Lower leg skin (tissue), 3 donors: ENCODE measurements around the gene LETM1.

Experiments
- POLR2A ChIP-seq, 2 donors: fragments of 450-650 bp; IDR thresholded peaks; one replicate each; pipeline ENCODE4 v1.6.1; 2016 to 2017; ENCODE audit warnings: antibody characterized with exemption in 2 of 2, mild to moderate bottlenecking in 1 of 2, moderate library complexity in 1 of 2
- TF ChIP-seq, protein P1 (sequence below), 3 donors: fragments of 450-650 bp; IDR thresholded peaks; one replicate each; pipeline ENCODE4 v1.5.1; 2016; ENCODE audit warnings: antibody characterized with exemption in 3 of 3, mild to moderate bottlenecking in 3 of 3, moderate library complexity in 2 of 3

DNA sequence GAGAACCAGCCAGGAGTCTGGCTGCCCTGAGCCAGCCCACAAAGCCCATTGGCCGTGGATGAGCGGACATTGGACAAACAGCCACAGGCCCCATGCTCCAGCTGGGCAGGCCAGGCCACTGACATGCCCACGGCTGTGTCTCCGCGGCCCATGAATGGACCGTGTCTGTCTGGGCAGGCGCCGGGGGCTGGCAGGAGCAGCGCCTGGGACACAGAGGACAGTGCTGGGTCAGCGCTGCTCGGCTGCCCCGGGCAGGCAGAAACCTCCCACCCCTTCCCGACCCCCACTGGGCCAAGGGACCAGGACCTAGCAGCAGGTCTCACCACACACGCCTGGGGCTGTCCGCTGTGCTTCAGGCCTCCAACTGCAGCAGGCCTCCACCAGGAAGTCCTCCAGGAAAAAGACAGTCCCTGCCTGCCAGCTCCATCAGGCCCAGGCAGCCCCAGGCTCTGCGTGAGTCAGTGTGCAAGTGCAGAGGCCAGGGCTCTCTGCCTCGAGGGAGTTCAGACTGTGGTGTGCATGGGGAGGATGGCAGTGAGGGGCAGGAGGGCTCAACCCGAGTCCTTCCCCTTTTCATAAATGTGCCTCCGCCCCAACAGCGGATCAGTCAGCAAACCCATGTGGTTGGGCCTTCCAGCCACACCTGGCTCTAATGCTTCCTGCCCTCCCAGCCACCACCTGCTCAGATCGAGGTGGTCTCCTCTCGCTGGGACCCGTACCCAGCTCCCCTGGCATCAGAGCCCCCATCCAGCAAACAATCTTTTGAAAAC is 80.0 kb downstream of the LETM1 start:
- no peak for TF ChIP-seq POLR2A (IDR thresholded peaks at IDR 0.05)
- TF ChIP-seq, protein P1, sequence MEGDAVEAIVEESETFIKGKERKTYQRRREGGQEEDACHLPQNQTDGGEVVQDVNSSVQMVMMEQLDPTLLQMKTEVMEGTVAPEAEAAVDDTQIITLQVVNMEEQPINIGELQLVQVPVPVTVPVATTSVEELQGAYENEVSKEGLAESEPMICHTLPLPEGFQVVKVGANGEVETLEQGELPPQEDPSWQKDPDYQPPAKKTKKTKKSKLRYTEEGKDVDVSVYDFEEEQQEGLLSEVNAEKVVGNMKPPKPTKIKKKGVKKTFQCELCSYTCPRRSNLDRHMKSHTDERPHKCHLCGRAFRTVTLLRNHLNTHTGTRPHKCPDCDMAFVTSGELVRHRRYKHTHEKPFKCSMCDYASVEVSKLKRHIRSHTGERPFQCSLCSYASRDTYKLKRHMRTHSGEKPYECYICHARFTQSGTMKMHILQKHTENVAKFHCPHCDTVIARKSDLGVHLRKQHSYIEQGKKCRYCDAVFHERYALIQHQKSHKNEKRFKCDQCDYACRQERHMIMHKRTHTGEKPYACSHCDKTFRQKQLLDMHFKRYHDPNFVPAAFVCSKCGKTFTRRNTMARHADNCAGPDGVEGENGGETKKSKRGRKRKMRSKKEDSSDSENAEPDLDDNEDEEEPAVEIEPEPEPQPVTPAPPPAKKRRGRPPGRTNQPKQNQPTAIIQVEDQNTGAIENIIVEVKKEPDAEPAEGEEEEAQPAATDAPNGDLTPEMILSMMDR (IDR thresholded peaks at IDR 0.05): no peak
